GM21723 (cell line): Measurements from ENCODE around the gene SP1.
"Not testable (repeated sequence)": the region's sequence is repeated elsewhere in the genome, so short reads cannot be mapped to it uniquely, and the experiment has no call there.

Source experiments
- ATAC-seq: cut with Tn5 transposase; IDR thresholded peaks from one replicate; pipeline ENCODE4 v1.9.1; 2021; ENCODE audit warnings: mild to moderate bottlenecking, moderate library complexity; ENCODE audit not compliant: unreplicated experiment

Gene SP1

DNA sequence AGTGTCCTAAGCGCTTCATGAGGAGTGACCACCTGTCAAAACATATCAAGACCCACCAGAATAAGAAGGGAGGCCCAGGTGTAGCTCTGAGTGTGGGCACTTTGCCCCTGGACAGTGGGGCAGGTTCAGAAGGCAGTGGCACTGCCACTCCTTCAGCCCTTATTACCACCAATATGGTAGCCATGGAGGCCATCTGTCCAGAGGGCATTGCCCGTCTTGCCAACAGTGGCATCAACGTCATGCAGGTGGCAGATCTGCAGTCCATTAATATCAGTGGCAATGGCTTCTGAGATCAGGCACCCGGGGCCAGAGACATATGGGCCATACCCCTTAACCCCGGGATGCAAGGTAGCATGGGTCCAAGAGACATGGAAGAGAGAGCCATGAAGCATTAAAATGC is 31.0 kb downstream of the SP1 start:
- no peak for ATAC-seq

- no peak for ATAC-seq
Observed at GRCh38 chr12:53413485-53414204, 33.7 kb downstream of the SP1 start.

GRCh38 chr12:53414756-53415417 is 34.9 kb downstream of the SP1 start:
- ATAC-seq: no peak

GRCh38 chr12:53415752-53416389 is 35.9 kb downstream of the SP1 start:
- not testable (repeated sequence) for ATAC-seq

GRCh38 chr12:53417291-53417816 is 37.4 kb downstream of the SP1 start:
- ATAC-seq: not testable (repeated sequence)

DNA sequence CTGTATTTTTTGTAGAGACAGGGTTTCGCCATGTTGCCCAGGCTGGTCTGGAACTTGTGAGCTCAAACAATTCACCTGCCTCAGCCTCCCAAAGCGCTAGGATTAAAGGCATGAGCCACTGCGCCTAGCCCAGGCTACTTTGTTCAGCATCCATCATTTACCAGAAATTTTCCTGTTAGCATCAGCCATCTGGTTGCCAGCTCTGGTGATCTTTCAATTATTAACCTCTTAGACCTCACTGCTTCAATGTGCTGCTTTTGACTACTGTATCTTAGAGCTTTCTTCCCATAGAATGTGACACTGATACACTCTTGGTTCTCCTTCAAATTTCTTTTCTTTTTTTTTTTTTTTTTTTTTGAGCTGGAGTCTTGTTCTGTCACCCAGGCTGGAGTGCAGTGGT is 38.2 kb downstream of the SP1 start:
- ATAC-seq: no peak

GRCh38 chr12:53419756-53420155 is 39.8 kb downstream of the SP1 start:
- no peak for ATAC-seq

GRCh38 chr12:53422247-53422646 is 42.3 kb downstream of the SP1 start:
- not testable (repeated sequence) for ATAC-seq

DNA sequence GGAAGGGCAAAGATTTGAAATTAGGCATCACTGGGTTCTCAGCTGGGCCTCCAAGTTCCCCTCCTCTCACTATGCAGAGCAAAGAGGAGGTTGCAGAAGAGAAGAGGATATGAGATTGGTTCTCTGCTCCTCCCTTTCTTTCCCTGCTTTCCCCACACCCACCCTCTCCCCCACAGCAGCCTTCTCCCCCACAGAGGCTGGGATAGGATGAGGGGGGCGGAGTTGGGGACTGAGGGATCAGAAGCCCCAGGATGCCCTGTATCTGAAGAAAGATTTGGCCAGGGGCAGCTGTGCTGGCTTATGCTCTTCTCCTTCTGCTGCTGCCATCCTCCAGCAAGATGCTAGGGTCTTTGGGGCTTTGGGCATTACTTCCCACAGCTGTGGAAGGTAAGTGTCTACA is 43.6 kb downstream of the SP1 start, which contains the start of gene AMHR2:
TSS of gene AMHR2 (plus strand) at position 259 of the 400 bp plus-strand sequence. CDS start at position 339, 80 bp downstream.
- ATAC-seq: no peak

DNA sequence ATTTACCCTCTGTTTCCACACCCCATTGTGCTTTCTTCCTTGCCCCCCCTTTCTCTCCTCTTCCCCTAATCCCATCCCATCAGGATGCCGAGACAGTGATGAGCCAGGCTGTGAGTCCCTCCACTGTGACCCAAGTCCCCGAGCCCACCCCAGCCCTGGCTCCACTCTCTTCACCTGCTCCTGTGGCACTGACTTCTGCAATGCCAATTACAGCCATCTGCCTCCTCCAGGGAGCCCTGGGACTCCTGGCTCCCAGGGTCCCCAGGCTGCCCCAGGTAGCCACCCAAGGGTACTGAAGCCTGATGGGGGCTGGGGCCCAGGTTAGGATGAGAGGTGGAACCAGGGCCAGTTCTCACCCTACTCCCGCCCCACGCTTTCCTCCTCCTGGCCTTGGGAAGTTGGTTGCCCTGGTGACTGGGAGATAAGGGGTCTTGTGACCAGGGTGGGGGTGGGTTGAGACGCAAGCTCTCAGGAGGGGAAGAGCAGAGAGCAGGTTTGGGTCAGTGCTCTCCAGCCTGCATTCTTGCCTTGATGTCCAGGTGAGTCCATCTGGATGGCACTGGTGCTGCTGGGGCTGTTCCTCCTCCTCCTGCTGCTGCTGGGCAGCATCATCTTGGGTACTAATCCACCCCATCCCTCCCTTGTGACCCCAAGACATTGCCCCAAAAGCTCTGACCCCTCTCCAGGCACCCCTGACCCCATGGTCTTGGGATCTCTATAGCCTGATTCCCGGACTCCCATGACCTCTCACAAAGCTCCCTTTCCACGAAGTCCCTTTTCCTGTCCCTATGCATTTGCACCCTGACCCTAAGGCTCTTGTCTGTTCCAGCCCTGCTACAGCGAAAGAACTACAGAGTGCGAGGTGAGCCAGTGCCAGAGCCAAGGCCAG is 44.9 kb downstream of the SP1 start:
- ATAC-seq: no peak

DNA sequence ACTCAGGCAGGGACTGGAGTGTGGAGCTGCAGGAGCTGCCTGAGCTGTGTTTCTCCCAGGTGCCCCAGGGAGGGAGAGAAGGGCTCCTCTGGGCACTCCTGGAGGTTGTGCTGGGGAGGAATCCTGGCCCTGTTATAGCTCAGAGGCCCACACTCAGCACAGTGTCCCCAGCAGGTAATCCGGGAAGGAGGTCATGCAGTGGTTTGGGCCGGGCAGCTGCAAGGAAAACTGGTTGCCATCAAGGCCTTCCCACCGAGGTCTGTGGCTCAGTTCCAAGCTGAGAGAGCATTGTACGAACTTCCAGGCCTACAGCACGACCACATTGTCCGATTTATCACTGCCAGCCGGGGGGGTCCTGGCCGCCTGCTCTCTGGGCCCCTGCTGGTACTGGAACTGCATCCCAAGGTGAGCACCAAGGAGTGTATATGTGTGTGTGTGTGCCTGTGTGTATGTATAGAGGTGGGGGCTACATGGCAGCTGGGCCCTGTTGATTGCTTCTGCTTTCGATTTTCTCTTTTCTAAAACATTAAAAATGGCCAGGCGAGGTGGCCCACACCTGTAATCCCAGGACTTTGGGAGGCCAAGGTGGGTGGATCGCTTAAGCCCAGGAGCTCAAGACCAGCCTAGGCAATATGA is 45.7 kb downstream of the SP1 start:
- no peak for ATAC-seq

DNA sequence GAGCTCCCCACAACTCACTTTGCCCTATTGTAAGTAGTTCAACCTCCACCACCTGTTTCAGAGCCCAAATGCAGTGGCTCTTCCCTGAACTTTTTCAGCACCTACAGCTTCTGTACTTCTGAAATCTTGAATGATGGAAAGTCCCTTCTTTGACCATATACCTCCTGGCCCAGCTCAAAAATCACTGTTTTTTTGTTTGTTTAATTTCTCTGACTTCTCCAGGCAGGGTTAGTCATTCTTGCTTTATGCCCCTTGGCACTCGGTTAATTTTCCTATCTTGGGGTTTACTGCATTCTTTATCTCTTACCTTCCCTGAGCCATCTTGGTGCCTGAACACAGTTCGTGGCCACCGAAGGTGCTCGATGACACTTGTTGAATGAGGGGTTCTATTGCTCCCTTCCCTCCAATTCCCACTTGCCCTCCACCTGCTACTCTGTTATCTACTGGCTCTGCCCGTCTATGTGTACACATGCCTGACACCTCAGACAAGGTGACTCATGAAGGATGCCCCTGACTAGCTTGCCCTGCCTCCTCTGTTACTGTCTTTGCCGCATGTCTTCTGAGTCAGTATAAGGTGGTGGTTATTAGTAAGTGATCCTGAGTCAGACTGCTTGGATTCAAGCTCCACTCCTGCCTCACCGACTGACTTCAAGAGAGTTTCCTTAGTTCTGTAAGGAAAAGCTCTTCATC is 48.1 kb downstream of the SP1 start:
- no peak for ATAC-seq

- no peak for ATAC-seq
Observed at GRCh38 chr12:53428741-53429140, 48.8 kb downstream of the SP1 start.

GRCh38 chr12:53430116-53430515 is 50.1 kb downstream of the SP1 start:
- ATAC-seq: no peak

- ATAC-seq: no peak
Observed at GRCh38 chr12:53431187-53431586, 51.2 kb downstream of the SP1 start.

DNA sequence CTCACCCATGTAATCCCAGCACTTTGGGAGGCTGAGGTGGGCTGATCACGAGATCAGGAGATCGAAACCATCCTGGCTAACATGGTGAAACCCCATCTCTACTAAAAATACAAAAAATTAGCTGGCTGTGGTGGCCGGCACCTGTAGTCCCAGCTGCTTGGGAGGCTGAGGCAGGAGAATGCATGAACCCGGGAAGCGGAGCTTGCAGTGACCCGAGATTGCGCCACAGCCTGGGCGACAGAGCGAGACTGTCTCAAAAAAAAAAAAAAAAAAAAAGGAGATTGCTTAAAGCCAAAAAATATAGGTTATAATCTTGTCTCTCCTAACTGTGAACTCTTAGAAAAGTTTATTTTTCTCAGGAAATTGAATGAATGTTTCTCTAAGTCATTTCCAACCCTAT is 55.4 kb downstream of the SP1 start:
- ATAC-seq: not testable (repeated sequence)

DNA sequence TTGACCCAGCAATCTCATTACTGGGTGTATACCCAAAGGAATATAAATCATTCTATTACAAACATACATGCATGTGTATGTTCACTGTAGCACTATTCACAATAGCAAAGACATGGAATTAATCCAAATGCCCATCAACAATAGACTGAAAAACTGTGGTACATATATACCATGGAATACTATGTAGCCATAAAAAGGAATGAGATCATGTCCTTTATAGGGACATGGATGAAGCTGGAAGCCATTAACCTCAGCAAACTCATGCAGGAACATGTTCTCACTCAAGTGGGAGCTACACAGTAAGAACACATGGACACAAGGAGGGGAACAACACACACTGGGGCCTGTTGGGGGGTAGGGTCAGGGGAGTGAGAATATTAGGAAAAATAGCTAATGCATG is 59.6 kb downstream of the SP1 start:
- ATAC-seq: not testable (repeated sequence)

- ATAC-seq: peak; percentile 96
Observed at GRCh38 chr12:53441040-53441833, 61.3 kb downstream of the SP1 start, which contains the start of gene PRR13. Gene PRR13 (plus strand): TSS chr12:53441734. CDS start chr12:53442715, 981 bp downstream.

DNA sequence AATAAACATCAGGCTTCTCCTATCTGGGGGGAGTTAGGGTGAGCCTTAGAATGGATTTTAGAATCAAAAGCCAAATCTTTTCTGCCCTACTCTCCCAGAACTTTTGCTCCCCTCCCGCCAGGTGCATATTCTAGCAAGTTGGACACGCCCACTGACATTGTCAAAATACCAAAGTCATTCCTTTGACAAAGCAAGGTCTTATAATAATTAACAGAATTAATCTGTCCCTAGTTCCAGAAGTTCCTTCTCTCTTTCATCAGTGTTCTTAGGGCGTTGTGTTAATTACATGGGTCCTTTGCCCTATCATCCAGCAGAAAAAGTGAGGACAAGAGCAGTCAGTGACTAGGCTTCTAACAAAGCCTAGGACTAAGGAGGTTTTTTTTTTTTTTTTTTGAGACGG is 64.0 kb downstream of the SP1 start:
- no peak for ATAC-seq
